IMR-90 (cell line): ENCODE data around the gene SEL1L2. TPM values are rescaled to one million over a fixed set of nuclear protein-coding genes. Genes with fewer than 3 reads are reported as not detected.

Experiments
- ATAC-seq: fragments of 200-7000 bp; cut with Tn5 transposase; 2 replicates; pipeline ENCODE4 v1.9.1; 2020; ENCODE audit warnings: low read depth, mild to moderate bottlenecking, moderate library complexity
- BruUV-seq: library from RNA; stranded (reverse); fragments of 400-500 nt; replicated peaks from 2 replicates; lab custom pipeline; 2021; lab: Mats Ljungman, UMichigan
- CTCF ChIA-PET: fragments of 300-600 bp; formaldehyde crosslinking; extraction: SDS; loops from one replicate; lab custom pipeline; 2021; ENCODE audit warnings: antibody characterized with exemption; lab: Yijun Ruan, JAX
- POLR2A ChIA-PET: fragments of 300-600 bp; sonication (Branson Sonifier 250); formaldehyde crosslinking; loops from one replicate; lab custom pipeline; 2022; ENCODE audit warnings: antibody characterized with exemption; ENCODE audit not compliant: unreplicated experiment; lab: Charles Lee
- DNase-seq: peaks from one replicate; pipeline ENCODE4 v3.0.0; 2013
- H2AFZ ChIP-seq: replicated peaks from 2 replicates; pipeline ENCODE3; 2013; ENCODE audit warnings: low read length, mild to moderate bottlenecking; ENCODE audit not compliant: poor library complexity
- H2AK5ac ChIP-seq: 2 replicates; pipeline ENCODE4 v1.6.1; 2013; ENCODE audit warnings: low read depth, low read length, inconsistent platforms
- H2AK9ac ChIP-seq: replicated peaks from 2 replicates; pipeline ENCODE3; 2013; ENCODE audit warnings: mild to moderate bottlenecking, low read depth, low read length, moderate library complexity; ENCODE audit not compliant: poor library complexity
- H2BK120ac ChIP-seq: 2 replicates; pipeline ENCODE4 v1.6.1; 2013; ENCODE audit warnings: low read depth, low read length, inconsistent platforms
- H2BK15ac ChIP-seq: 3 replicates; pipeline ENCODE4 v1.6.1; 2013; ENCODE audit warnings: low read depth, low read length, inconsistent platforms
- H2BK20ac ChIP-seq: 2 replicates; pipeline ENCODE4 v1.6.1; 2013; ENCODE audit warnings: low read depth, mild to moderate bottlenecking, inconsistent platforms, low read length, moderate library complexity
- H2BK5ac ChIP-seq: 2 replicates; pipeline ENCODE4 v1.6.1; 2013; ENCODE audit warnings: mild to moderate bottlenecking, low read depth, low read length, inconsistent platforms; ENCODE audit not compliant: poor library complexity, severe bottlenecking
- H3K14ac ChIP-seq: replicated peaks from 2 replicates; pipeline ENCODE4 v1.6.1; 2013; ENCODE audit warnings: low read depth, low read length, inconsistent platforms
- H3K18ac ChIP-seq: 2 replicates; pipeline ENCODE4 v1.6.1; 2013; ENCODE audit warnings: low read depth, low read length, control low read depth
- H3K23ac ChIP-seq: 2 replicates; pipeline ENCODE4 v1.6.1; 2013; ENCODE audit warnings: low read depth, low read length, inconsistent platforms
- H3K27ac ChIP-seq: 2 replicates; pipeline ENCODE4 v1.5.1; 2013; ENCODE audit warnings: mild to moderate bottlenecking, control low read depth, low read length; ENCODE audit not compliant: insufficient read depth
- H3K27me3 ChIP-seq: 2 replicates; pipeline ENCODE4 v1.6.1; 2013; ENCODE audit warnings: low read length; ENCODE audit not compliant: control insufficient read depth, insufficient read depth
- H3K36me3 ChIP-seq: 2 replicates; pipeline ENCODE4 v1.6.1; 2013; ENCODE audit warnings: low read length, mixed read lengths; ENCODE audit not compliant: control insufficient read depth, insufficient read depth
- H3K4ac ChIP-seq: 2 replicates; pipeline ENCODE4 v1.6.1; 2013; ENCODE audit warnings: low read depth, low read length, inconsistent platforms
- H3K4me1 ChIP-seq: 2 replicates; pipeline ENCODE4 v1.6.1; 2013; ENCODE audit warnings: low read length, mixed read lengths; ENCODE audit not compliant: control insufficient read depth, insufficient read depth
- H3K4me2 ChIP-seq: 2 replicates; pipeline ENCODE4 v1.6.1; 2013; ENCODE audit warnings: low read depth, mild to moderate bottlenecking, control low read depth, low read length, moderate library complexity
- H3K4me3 ChIP-seq: 2 replicates; pipeline ENCODE4 v1.5.1; 2013; ENCODE audit warnings: low read depth, mild to moderate bottlenecking, control low read depth, low read length, moderate library complexity; ENCODE audit not compliant: insufficient read depth
- H3K56ac ChIP-seq: 2 replicates; pipeline ENCODE4 v1.6.1; 2013; ENCODE audit warnings: low read length, inconsistent platforms; ENCODE audit not compliant: insufficient read depth; ENCODE audit errors: extremely low read depth
- H3K79me1 ChIP-seq, 2 experiments: 2 replicates each; pipeline ENCODE4 v1.6.1; 2013; ENCODE audit warnings: low read length in 2 of 2, inconsistent platforms in 1 of 2, low read depth in 1 of 2
- H3K9ac ChIP-seq: 2 replicates; pipeline ENCODE4 v1.6.1; 2013; ENCODE audit warnings: low read depth, low read length, control low read depth
- H3K9me1 ChIP-seq: 2 replicates; pipeline ENCODE4 v1.6.1; 2013; ENCODE audit warnings: low read length, inconsistent platforms; ENCODE audit not compliant: insufficient read depth
- H3K9me3 ChIP-seq: 2 replicates; pipeline ENCODE4 v1.6.1; 2013; ENCODE audit warnings: low read length; ENCODE audit not compliant: control insufficient read depth, insufficient read depth
- H4K20me1 ChIP-seq: 2 replicates; pipeline ENCODE4 v1.6.1; 2013; ENCODE audit warnings: low read length, inconsistent platforms; ENCODE audit not compliant: insufficient read depth
- H4K5ac ChIP-seq: 2 replicates; pipeline ENCODE4 v1.6.1; 2013; ENCODE audit warnings: mild to moderate bottlenecking, low read depth, low read length, control low read depth
- H4K8ac ChIP-seq, 2 experiments: 2 replicates each; pipeline ENCODE4 v1.6.1; 2013; ENCODE audit warnings: low read depth in 2 of 2, low read length in 2 of 2, control low read depth in 1 of 2, inconsistent platforms in 1 of 2
- H4K91ac ChIP-seq: 2 replicates; pipeline ENCODE4 v1.6.1; 2013; ENCODE audit warnings: low read depth, low read length, inconsistent platforms; ENCODE audit not compliant: insufficient read depth
- BHLHE40 ChIP-seq: fragments of 150-350 bp; IDR thresholded peaks from 2 replicates; pipeline ENCODE4 v1.6.1; 2016; ENCODE audit warnings: mild to moderate bottlenecking, low read depth, low read length
- CEBPB ChIP-seq: IDR thresholded peaks from 2 replicates; pipeline ENCODE4 v1.6.1; 2012; ENCODE audit warnings: low read depth, low read length, improper control_type of control experiment
- CHD1 ChIP-seq: IDR thresholded peaks from 2 replicates; pipeline ENCODE4 v1.6.1; 2012; ENCODE audit warnings: low read depth, low read length, improper control_type of control experiment
- ELK1 ChIP-seq: fragments of 150-350 bp; IDR thresholded peaks from 2 replicates; pipeline ENCODE4 v1.6.1; 2016; ENCODE audit warnings: low read depth, mild to moderate bottlenecking, low read length, moderate library complexity, borderline replicate concordance
- FOS ChIP-seq: fragments of 150-350 bp; IDR thresholded peaks from 2 replicates; pipeline ENCODE4 v1.6.1; 2016; ENCODE audit warnings: low read depth, low read length
- MAFK ChIP-seq: IDR thresholded peaks from 2 replicates; pipeline ENCODE4 v1.6.1; 2012; ENCODE audit warnings: low read depth, low read length, improper control_type of control experiment
- MAZ ChIP-seq: IDR thresholded peaks from 2 replicates; pipeline ENCODE4 v1.6.1; 2012; ENCODE audit warnings: low read depth, mild to moderate bottlenecking, low read length, improper control_type of control experiment, moderate library complexity, borderline replicate concordance
- MXI1 ChIP-seq: IDR thresholded peaks from 2 replicates; pipeline ENCODE4 v1.6.1; 2012; ENCODE audit warnings: low read depth, mild to moderate bottlenecking, low read length, moderate library complexity, borderline replicate concordance
- NFE2L2 ChIP-seq: fragments of 150-350 bp; IDR thresholded peaks from 2 replicates; pipeline ENCODE4 v1.6.1; 2016; ENCODE audit warnings: low read depth, mild to moderate bottlenecking, low read length
- POLR2A ChIP-seq: IDR thresholded peaks from 2 replicates; pipeline ENCODE4 v1.6.1; 2012; ENCODE audit warnings: mild to moderate bottlenecking, low read depth, low read length
- RAD21 ChIP-seq: IDR thresholded peaks from 2 replicates; pipeline ENCODE4 v1.6.1; 2012; ENCODE audit warnings: low read length, improper control_type of control experiment
- RCOR1 ChIP-seq: IDR thresholded peaks from 2 replicates; pipeline ENCODE4 v1.6.1; 2012; ENCODE audit warnings: mild to moderate bottlenecking, low read length, improper control_type of control experiment; ENCODE audit not compliant: insufficient replicate concordance
- RFX5 ChIP-seq: IDR thresholded peaks from 2 replicates; pipeline ENCODE4 v1.8.0; 2012; ENCODE audit warnings: low read depth, mild to moderate bottlenecking, low read length, moderate library complexity
- SMC3 ChIP-seq: fragments of 150-350 bp; IDR thresholded peaks from 2 replicates; pipeline ENCODE4 v1.6.1; 2016; ENCODE audit warnings: low read depth, mild to moderate bottlenecking, antibody characterized with exemption, low read length, moderate library complexity
- USF2 ChIP-seq: fragments of 150-350 bp; IDR thresholded peaks from 2 replicates; pipeline ENCODE4 v1.6.1; 2017; ENCODE audit warnings: mild to moderate bottlenecking, antibody characterized with exemption, low read length, low read depth
- WGBS, 2 experiments: methylation state at CpG; one replicate each; pipeline versions ENCODE4 v1.1.5 to v1.1.7; 2013; ENCODE audit warnings: missing lambda C conversion rate in 2 of 2; ENCODE audit not compliant: insufficient read length in 1 of 2; ENCODE audit errors: extremely low coverage in 2 of 2; 5-methylcytosine and 5-hydroxymethylcytosine counted together
- dilution Hi-C: fragments of 300-500 bp; cut with HindIII; formaldehyde crosslinking; loops from one replicate; pipeline ENCODE4 v1.14.3; 2018; ENCODE audit warnings: low sequenced_read_pairs; ENCODE audit not compliant: unreplicated experiment
- in situ Hi-C: fragments of 300-500 bp; cut with MboI; formaldehyde crosslinking; loops from 3 replicates; pipeline ENCODE4 v1.14.3; 2019; ENCODE audit warnings: low sequenced_read_pairs, inconsistent platforms, mixed read lengths
- intact Hi-C: fragments of 100-400 bp; cut with micrococcal nuclease; formaldehyde crosslinking; loops from 2 replicates; pipeline ENCODE4 v1.10.0; 2022
- polyA plus RNA-seq, 3 experiments: library from polyadenylated mRNA; depleted of rRNA; stranded (reverse); fragments of >200 nt; gene quantifications; 2 replicates each; pipeline ENCODE4 v1.2.3, GENCODE V29; 2012; ENCODE audit warnings: low replicate concordance in 1 of 3
- total RNA-seq: library from RNA; depleted of rRNA; stranded (reverse); fragments of >200 nt; gene quantifications from 2 replicates; pipeline ENCODE4 v1.2.3, GENCODE V29; 2012
- TF ChIP-seq, protein P1 (sequence below): conservative IDR thresholded peaks from 2 replicates; pipeline ENCODE4 v1.5.1; 2012; ENCODE audit warnings: mild to moderate bottlenecking, low read depth, low read length, improper control_type of control experiment

The SEL1L2 gene
- total and polyA plus RNA-seq, 2 of the 4 experiments (the other 2 are of a cell fraction) = not detected

- POLR2A ChIA-PET = no interaction called here
Observed at GRCh38 chr20:13960525-13960924, 29.9 kb downstream of the SEL1L2 start.

More at GRCh38 chr20:13960525-13960924, 29.9 kb downstream of the SEL1L2 start:
- intact Hi-C loops = no loop called here
- no peak for TF ChIP-seq NFE2L2
- no peak for TF ChIP-seq CEBPB
- no peak for TF ChIP-seq FOS
- no peak for TF ChIP-seq POLR2A
- no peak for TF ChIP-seq CHD1
- TF ChIP-seq RAD21 = no peak
- no peak for TF ChIP-seq BHLHE40
- TF ChIP-seq, protein P1, sequence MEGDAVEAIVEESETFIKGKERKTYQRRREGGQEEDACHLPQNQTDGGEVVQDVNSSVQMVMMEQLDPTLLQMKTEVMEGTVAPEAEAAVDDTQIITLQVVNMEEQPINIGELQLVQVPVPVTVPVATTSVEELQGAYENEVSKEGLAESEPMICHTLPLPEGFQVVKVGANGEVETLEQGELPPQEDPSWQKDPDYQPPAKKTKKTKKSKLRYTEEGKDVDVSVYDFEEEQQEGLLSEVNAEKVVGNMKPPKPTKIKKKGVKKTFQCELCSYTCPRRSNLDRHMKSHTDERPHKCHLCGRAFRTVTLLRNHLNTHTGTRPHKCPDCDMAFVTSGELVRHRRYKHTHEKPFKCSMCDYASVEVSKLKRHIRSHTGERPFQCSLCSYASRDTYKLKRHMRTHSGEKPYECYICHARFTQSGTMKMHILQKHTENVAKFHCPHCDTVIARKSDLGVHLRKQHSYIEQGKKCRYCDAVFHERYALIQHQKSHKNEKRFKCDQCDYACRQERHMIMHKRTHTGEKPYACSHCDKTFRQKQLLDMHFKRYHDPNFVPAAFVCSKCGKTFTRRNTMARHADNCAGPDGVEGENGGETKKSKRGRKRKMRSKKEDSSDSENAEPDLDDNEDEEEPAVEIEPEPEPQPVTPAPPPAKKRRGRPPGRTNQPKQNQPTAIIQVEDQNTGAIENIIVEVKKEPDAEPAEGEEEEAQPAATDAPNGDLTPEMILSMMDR = no peak
- TF ChIP-seq RFX5 = no peak
- no peak for TF ChIP-seq USF2
- no peak for TF ChIP-seq MAZ
- no peak for TF ChIP-seq MXI1
- no peak for TF ChIP-seq RCOR1
- no peak for TF ChIP-seq SMC3
- no peak for TF ChIP-seq ELK1
- TF ChIP-seq MAFK = no peak
- no peak overlapping the region for H4K5ac ChIP-seq
- H2AFZ ChIP-seq = no peak overlapping the region
- H3K9me3 ChIP-seq = peaks cover 7% of the 10 kb centered on the region
- H3K27ac ChIP-seq = no peak overlapping the region
- CTCF ChIA-PET = no interaction called here
- no peak overlapping the region for H3K14ac ChIP-seq
- H3K4me1 ChIP-seq = no peaks in the 10 kb centered on the region
- no peak overlapping the region for H3K56ac ChIP-seq
- no peaks in the 10 kb centered on the region for H3K79me1 ChIP-seq
- no peak overlapping the region for H3K18ac ChIP-seq
- dilution Hi-C loops = no loop called here
- H3K23ac ChIP-seq = no peak overlapping the region
- no peak overlapping the region for H4K8ac ChIP-seq
- in situ Hi-C loops = no loop called here
- H2BK15ac ChIP-seq = no peak overlapping the region
- no peak overlapping the region for H3K4me2 ChIP-seq
- H2AK9ac ChIP-seq = no peak overlapping the region
- no peak for DNase-seq
- ATAC-seq = no peak
- H3K9me1 ChIP-seq = no peaks in the 10 kb centered on the region
- no peak overlapping the region for H2BK120ac ChIP-seq
- no peaks in the 10 kb centered on the region for H3K27me3 ChIP-seq
- H2BK20ac ChIP-seq = no peak overlapping the region
- no peak overlapping the region for H3K4ac ChIP-seq
- WGBS, 2 experiments = no CpG with 5 or more reads among the region's 3 CpGs
- no peak overlapping the region for H4K91ac ChIP-seq
- H2BK5ac ChIP-seq = no peak overlapping the region
- H3K9ac ChIP-seq = no peak overlapping the region
- H3K36me3 ChIP-seq = no peaks in the 10 kb centered on the region
- H4K20me1 ChIP-seq = no peaks in the 10 kb centered on the region
- no peak overlapping the region for H3K4me3 ChIP-seq
- no TSS peak for BruUV-seq
- no peak overlapping the region for H2AK5ac ChIP-seq
